ENCODE results near the gene MYH11. TPM values are rescaled to one million over a fixed set of nuclear protein-coding genes. Genes with fewer than 3 reads are reported as not detected.

The MYH11 gene
- total and polyA plus RNA-seq, 10 of the 15 experiments (the other 5 are each of a cell fraction or from before 2014, with no cell fraction given), result 0.01 to 1.9 (median 0.13) TPM; not detected in 1

- ChIA-PET POLR2A (no interaction called here), RAD21 (ENCODE audit: unreplicated experiment) (no interaction called here), SMC1A (ENCODE audit: uncharacterized antibody, unreplicated experiment) (interaction anchor here (1.0 to 1.5 kb wide), 3 partner anchors 74 to 178 kb away, joined by 3 to 4 read pairs (median 3); no protein-coding TSS in a partner anchor), CTCF (interaction anchor here (1.1 to 3.5 kb wide), 2 partner anchors 12 to 242 kb away, joined by 3 to 29 read pairs; no protein-coding TSS in a partner anchor)
- Histone ChIP-seq H3K36me3 (ENCODE audit: control insufficient read depth in 2 of 2, insufficient read depth in 2 of 2, low read length in 1 of 2) (peaks cover 3 to 5% of the 10 kb centered on the region in 2 experiments), H3K9me3 (replicated peaks; ENCODE audit: control insufficient read depth, insufficient read depth, low read length) (no peaks in the 10 kb centered on the region), H3K9ac (ENCODE audit: control insufficient read depth, insufficient read depth, low read length) (no peak overlapping the region), H3K4me2 (ENCODE audit: control insufficient read depth, insufficient read depth) (no peak overlapping the region), H4K20me1 (ENCODE audit: control insufficient read depth, insufficient read depth) (no peaks in the 10 kb centered on the region), H3K4me1 (ENCODE audit: control insufficient read depth, insufficient read depth, low read length) (peaks cover 10% of the 10 kb centered on the region), H2AFZ (ENCODE audit: control insufficient read depth, low read depth, low read length) (no peak overlapping the region), H3K27me3 (replicated peaks in 1 of 2; ENCODE audit: control insufficient read depth in 2 of 2, insufficient read depth in 2 of 2, low read length in 1 of 2) (no peaks in the 10 kb centered on the region), H3K79me2 (ENCODE audit: control insufficient read depth, insufficient read depth, low read length) (peaks cover 34% of the 10 kb centered on the region), H3K4me3 (no peak overlapping the region), H3K27ac (ENCODE audit: control insufficient read depth, insufficient read depth) (no peak overlapping the region)
- FAIRE-seq (no peak), ATAC-seq (no peak), DNase-seq (ENCODE audit: low read depth, low spot score) (no peak)
- TF ChIP-seq POLR2AphosphoS2 (IDR thresholded peaks at IDR 0.05; ENCODE audit: low read depth, low read length) (no peak), TCF12 (IDR thresholded peaks at IDR 0.05; ENCODE audit: low read depth, low read length) (no peak), FOS (IDR thresholded peaks at IDR 0.05; ENCODE audit: borderline replicate concordance, extremely low read depth, insufficient read length) (no peak), RB1 (IDR thresholded peaks at IDR 0.05; ENCODE audit: borderline replicate concordance) (no peak), GABPA (IDR thresholded peaks at IDR 0.05; ENCODE audit: low read depth) (no peak), EGR1 (IDR thresholded peaks at IDR 0.05; ENCODE audit: borderline replicate concordance in 1 of 2, low read depth in 2 of 2, low read length in 2 of 2) (no peak), ZNF217 (IDR thresholded peaks at IDR 0.05) (no peak), MTA2 (IDR thresholded peaks at IDR 0.05; ENCODE audit: low read depth) (no peak), TARDBP (IDR thresholded peaks at IDR 0.05; ENCODE audit: borderline replicate concordance) (no peak), EP300 (IDR thresholded peaks at IDR 0.05; ENCODE audit: borderline replicate concordance in 1 of 2, control insufficient read depth in 1 of 2, low read depth in 2 of 2, low read length in 2 of 2) (no peak), ELK1 (IDR thresholded peaks at IDR 0.05; ENCODE audit: low read depth, low read length) (no peak)
- in situ Hi-C loops (cut with MboI) (no loop called here), intact Hi-C loops (cut with micrococcal nuclease; ENCODE audit: unreplicated experiment) (loop anchor here (5.0 to 10.0 kb wide), 2 partner anchors 62 to 149 kb away; partner anchors contain the start of gene ABCC1)
- 87% methylated on average over 5 of the region's 5 CpGs for WGBS (ENCODE audit: insufficient coverage, insufficient replicate concordance, low lambda C conversion rate, missing lambda C conversion rate)
- no TSS peak for BruUV-seq (replicated peaks)
These were observed 28.8 kb upstream of the MYH11 start for GRCh38 chr16:15885560-15886001.
